Uterus (tissue), 2 donors: ENCODE data around the gene MXD3.

ENCODE experiments used
- CTCF ChIP-seq, 4 experiments: fragments of 200-600 bp in 2 of 4; fragments of 450-650 bp in 2 of 4; sonication (generic) in 2 of 4; IDR thresholded peaks; one replicate each; pipeline ENCODE4 v1.5.1; 2016 to 2019; ENCODE audit warnings: antibody characterized with exemption in 4 of 4, mild to moderate bottlenecking in 2 of 4, moderate library complexity in 1 of 4
- POLR2A ChIP-seq, 2 donors: fragments of 450-650 bp; IDR thresholded peaks; one replicate each; pipeline ENCODE4 v1.6.1; 2016; ENCODE audit warnings: antibody characterized with exemption in 2 of 2, mild to moderate bottlenecking in 1 of 2, moderate library complexity in 1 of 2

- no peak for TF ChIP-seq POLR2A (IDR thresholded peaks at IDR 0.05)
- TF ChIP-seq CTCF (IDR thresholded peaks at IDR 0.05): no peak
Measured at GRCh38 chr5:177355868-177356168, 44.1 kb upstream of the MXD3 start.
